K562 (cell line): ENCODE data around the gene ENTPD8. TPM values are rescaled to one million over a fixed set of nuclear protein-coding genes. Genes with fewer than 3 reads are reported as not detected.

Experiments
- ATAC-seq: fragments of 200-7000 bp; cut with Tn5 transposase; 3 replicates; pipeline ENCODE4 v1.9.1; 2020; ENCODE audit warnings: moderate library complexity
- BruUV-seq: library from RNA; stranded (reverse); fragments of 400-500 nt; replicated peaks from 2 replicates; lab custom pipeline; 2021; lab: Mats Ljungman, UMichigan
- CTCF ChIA-PET: fragments of 300-600 bp; formaldehyde crosslinking; extraction: SDS; loops from one replicate; lab custom pipeline; 2021; ENCODE audit warnings: low intra/inter-chr PET ratio; lab: Yijun Ruan, JAX
- POLR2A ChIA-PET: fragments of 300-600, 350-650 bp; sonication (Branson Sonifier 250); formaldehyde crosslinking; extraction: SDS; loops from one replicate; lab custom pipeline; 2021; ENCODE audit warnings: antibody characterized with exemption, inconsistent platforms; lab: Yijun Ruan, JAX
- DNase-seq, 4 experiments: peaks; one replicate each; pipeline versions ENCODE4 v3.0.0 to v3.0.0-alpha.2; 2011 to 2018; ENCODE audit warnings: low spot score in 3 of 4, mixed read lengths in 3 of 4; ENCODE audit errors: extremely low read depth in 1 of 4
- FAIRE-seq: peaks from 2 replicates; lab custom pipeline; 2011; peaks lifted over from hg19 to GRCh38; lab: Jason Lieb, UNC
- H2AFZ ChIP-seq: 2 replicates; pipeline ENCODE4 v1.6.0; 2011; ENCODE audit warnings: low read depth, low read length, control low read depth, inconsistent platforms
- H3K27ac ChIP-seq: fragments of 200-600 bp; 3 replicates; pipeline ENCODE4 v1.8.0; 2011; ENCODE audit warnings: low read depth, mild to moderate bottlenecking, control low read depth, inconsistent platforms, low read length, moderate library complexity, mixed read lengths; ENCODE audit errors: extremely low read depth
- H3K27me3 ChIP-seq, 2 experiments: fragments of 300-600 bp in 1 of 2; 2 replicates in 1 of 2; 3 replicates in 1 of 2; pipeline versions ENCODE4 v1.6.0 to v1.8.0; 2011; ENCODE audit warnings: inconsistent platforms in 2 of 2, low read length in 2 of 2, mild to moderate bottlenecking in 1 of 2, mixed read lengths in 1 of 2, moderate library complexity in 1 of 2; ENCODE audit not compliant: control insufficient read depth in 2 of 2, insufficient read depth in 2 of 2
- H3K36me3 ChIP-seq: fragments of 300-600 bp; 3 replicates; pipeline ENCODE4 v1.8.0; 2011; ENCODE audit warnings: mild to moderate bottlenecking, low read length, inconsistent platforms; ENCODE audit not compliant: control insufficient read depth, insufficient read depth
- H3K4me1 ChIP-seq, 2 experiments: fragments of 200-600 bp in 1 of 2; replicated peaks in 1 of 2; 2 replicates in 1 of 2; 3 replicates in 1 of 2; pipeline versions ENCODE4 v1.5.1 to v1.8.0; 2011; ENCODE audit warnings: inconsistent platforms in 2 of 2, low read length in 2 of 2, mild to moderate bottlenecking in 1 of 2, mixed read lengths in 1 of 2, moderate library complexity in 1 of 2; ENCODE audit not compliant: control insufficient read depth in 2 of 2, insufficient read depth in 2 of 2
- H3K4me2 ChIP-seq: 2 replicates; pipeline ENCODE4 v1.6.1; 2011; ENCODE audit warnings: low read length, control low read depth, inconsistent platforms, mixed read lengths; ENCODE audit not compliant: insufficient read depth
- H3K4me3 ChIP-seq: fragments of 200-600 bp; sonication (generic), shearing (Covaris generic); 2 replicates; pipeline ENCODE4 v1.5.1; 2016; ENCODE audit warnings: control low read depth, inconsistent platforms
- H3K79me2 ChIP-seq: fragments of 200-600 bp; 3 replicates; pipeline ENCODE4 v1.8.0; 2011; ENCODE audit warnings: low read length, inconsistent platforms; ENCODE audit not compliant: control insufficient read depth, insufficient read depth
- H3K9ac ChIP-seq, 2 experiments: 2 replicates each; pipeline versions ENCODE4 v1.6.0 to v1.6.1; 2011; ENCODE audit warnings: low read depth in 2 of 2, low read length in 2 of 2, control low read depth in 1 of 2, inconsistent platforms in 1 of 2, mild to moderate bottlenecking in 1 of 2, mixed read lengths in 1 of 2; ENCODE audit not compliant: insufficient read depth in 1 of 2
- H3K9me1 ChIP-seq: one replicate; pipeline ENCODE4 v1.6.0; 2011; ENCODE audit warnings: inconsistent platforms, mild to moderate bottlenecking, low read length, moderate library complexity; ENCODE audit not compliant: control insufficient read depth, insufficient read depth
- H3K9me3 ChIP-seq: replicated peaks from 2 replicates; pipeline ENCODE4 v1.5.1; 2011; ENCODE audit warnings: low read depth, low read length, inconsistent platforms; ENCODE audit not compliant: control insufficient read depth, insufficient read depth
- H4K20me1 ChIP-seq: replicated peaks from 2 replicates; pipeline ENCODE4 v1.6.1; 2011; ENCODE audit warnings: low read length, inconsistent platforms, mixed read lengths; ENCODE audit not compliant: control insufficient read depth, insufficient read depth
- VEZF1 ChIP-seq: fragments of 200-800 bp; sonication (Bioruptor generic); IDR thresholded peaks from 2 replicates; pipeline ENCODE4 v1.6.1; 2017; ENCODE audit warnings: missing genetic modification characterization, missing compliant biosample characterization
- ZBTB7A ChIP-seq: IDR thresholded peaks from 2 replicates; pipeline ENCODE4 v1.6.1; 2011; ENCODE audit warnings: low read depth, mild to moderate bottlenecking, low read length, moderate library complexity, borderline replicate concordance; ENCODE audit not compliant: control insufficient read depth
- ZNF197 ChIP-seq: fragments of 200-800 bp; sonication (Bioruptor generic); IDR thresholded peaks from 2 replicates; pipeline ENCODE4 v1.6.1; 2016; ENCODE audit warnings: low read depth, missing genetic modification characterization, missing compliant biosample characterization
- ZNF263 ChIP-seq: sonication (generic); formaldehyde crosslinking; IDR thresholded peaks from 2 replicates; pipeline ENCODE4 v1.8.0; 2022; ENCODE audit warnings: mild to moderate bottlenecking, missing genetic modification reagents, borderline replicate concordance
- WGBS: fragments of 100-300 bp; shearing (Covaris generic); methylation state at CpG from one replicate; pipeline ENCODE4 v1.1.6; 2016; ENCODE audit warnings: low coverage, mixed read lengths; ENCODE audit not compliant: insufficient coverage; ENCODE audit errors: missing lambda C conversion rate; 5-methylcytosine and 5-hydroxymethylcytosine counted together
- in situ Hi-C: fragments of 300-500 bp; cut with MboI; formaldehyde crosslinking; loops from 4 replicates; pipeline ENCODE4 v1.15.0; 2018; ENCODE audit warnings: inconsistent platforms, mixed read lengths
- intact Hi-C: fragments of 100-400 bp; cut with micrococcal nuclease; formaldehyde crosslinking; loops from 2 replicates; pipeline ENCODE4 v1.14.2; 2022
- polyA plus RNA-seq, 8 experiments: library from polyadenylated mRNA; depleted of rRNA in 4 of 8; stranded (reverse) in 5 of 8; unstranded in 3 of 8; fragments of >200 nt; fragmentation: Nextera tagmentation in 2 of 8; fragmentation: Illumina TruSeq in 1 of 8; extraction: Ambion mirVana in 2 of 8; extraction: Trizol in 1 of 8; gene quantifications; 2 replicates each; pipeline versions ENCODE4 v1.2.1 to v1.2.3, GENCODE V29; 2011 to 2014; ENCODE audit warnings: inconsistent platforms in 1 of 8, missing spikeins in 1 of 8
- total RNA-seq, 7 experiments: library from RNA; depleted of rRNA in 6 of 7; stranded (reverse); fragments of >200 nt in 6 of 7; fragmentation: Illumina TruSeq in 2 of 7; extraction: Trizol in 2 of 7; gene quantifications; 2 replicates each; pipeline versions ENCODE4 v1.2.1 to v1.2.3, GENCODE V29; 2011 to 2021; ENCODE audit warnings: low replicate concordance in 1 of 7

ENTPD8 gene
- total and polyA plus RNA-seq, 9 of the 15 experiments (the other 6 are each of a cell fraction or from before 2014, with no cell fraction given), result 0.06 to 0.27 (median 0.19) TPM; not detected in 5

- no peak overlapping the region for H3K27ac ChIP-seq
- H3K9me3 ChIP-seq, result no peaks in the 10 kb centered on the region
- FAIRE-seq, result no peak
- no TSS peak for BruUV-seq
- H3K27me3 ChIP-seq, result no peaks in the 10 kb centered on the region
- no peak overlapping the region for H3K4me3 ChIP-seq
- peak overlapping the region; percentile 6; the same call in 1 of the 2 replicates for H3K4me2 ChIP-seq
- no peaks in the 10 kb centered on the region for H3K36me3 ChIP-seq
- H3K79me2 ChIP-seq, result peaks cover 19% of the 10 kb centered on the region
- 71% methylated on average over 17 of the region's 18 CpGs for WGBS
- H4K20me1 ChIP-seq, result no peaks in the 10 kb centered on the region
- CTCF ChIA-PET, result interaction anchor here (0.7 to 2.1 kb wide), 2 partner anchors 19 to 20 kb away, joined by 3 to 4 read pairs; no protein-coding TSS in a partner anchor
- no peaks in the 10 kb centered on the region for H3K9me1 ChIP-seq
- peaks cover 34 to 77% of the 10 kb centered on the region in 2 experiments for H3K4me1 ChIP-seq
- no peak for DNase-seq
- POLR2A ChIA-PET, result interaction anchor here (0.6 to 3.4 kb wide), 6 partner anchors 10 to 1313 kb away, joined by 3 to 21 read pairs (median 4); partner anchors contain the start of gene NRARP
- H2AFZ ChIP-seq, result no peak overlapping the region
- TF ChIP-seq ZNF263 (CRISPR knock-in tag) (peak; percentile 68), ZNF197 (CRISPR knock-in tag) (no peak), VEZF1 (CRISPR knock-in tag) (no peak), ZBTB7A (peak; percentile 44; the same call in 1 of the 2 replicates)
- intact Hi-C loops (loop anchor here (10.0 kb wide), 1 partner anchor 121 kb away; the partner anchor contains the start of gene NRARP), in situ Hi-C loops (no loop called here)
- H3K9ac ChIP-seq, result peak overlapping the region in 1 of 2 experiments; percentile 9; a peak in 2 of 4 replicates
- ATAC-seq, result no peak
Measured at GRCh38 chr9:137426018-137426681, 15.0 kb downstream of the ENTPD8 start.
